HepG2 (cell line): ENCODE measurements around the gene DNAJC11. TPM values are rescaled to one million over a fixed set of nuclear protein-coding genes. Genes with fewer than 3 reads are reported as not detected.

Experiments used
- ATF1 ChIP-seq: IDR thresholded peaks from 2 replicates; pipeline ENCODE4 v1.6.1; 2016; ENCODE audit warnings: mild to moderate bottlenecking, control low read depth
- NR1H2 ChIP-seq: sonication (generic); formaldehyde crosslinking; IDR thresholded peaks from 2 replicates; pipeline ENCODE4 v1.8.1; 2022; ENCODE audit warnings: low read depth, missing genetic modification reagents, borderline replicate concordance
- RXRA ChIP-seq: sonication (generic); formaldehyde crosslinking; IDR thresholded peaks from 2 replicates; pipeline ENCODE4 v1.5.1; 2020; ENCODE audit warnings: missing genetic modification reagents
- SMARCE1 ChIP-seq: fragments of 450-650 bp; IDR thresholded peaks from 2 replicates; pipeline ENCODE4 v1.6.1; 2017; ENCODE audit warnings: borderline replicate concordance
- U2AF1 ChIP-seq: fragments of 200-400 bp; formaldehyde crosslinking; optimal IDR thresholded peaks from 2 replicates; pipeline ENCODE3; 2017; ENCODE audit warnings: mild to moderate bottlenecking, low read depth, low read length
- XBP1 ChIP-seq: sonication (generic); formaldehyde crosslinking; IDR thresholded peaks from 2 replicates; pipeline ENCODE4 v1.5.0; 2020; ENCODE audit warnings: missing genetic modification reagents
- ZNF251 ChIP-seq: sonication (generic); formaldehyde crosslinking; IDR thresholded peaks from 2 replicates; pipeline ENCODE4 v1.9.0; 2021; ENCODE audit warnings: mild to moderate bottlenecking, missing genetic modification reagents
- ZNF296 ChIP-seq: sonication (generic); formaldehyde crosslinking; conservative IDR thresholded peaks from 2 replicates; pipeline ENCODE4 v1.5.0; 2020; ENCODE audit warnings: mild to moderate bottlenecking, missing genetic modification reagents
- ZNF3 ChIP-seq: IDR thresholded peaks from 2 replicates; pipeline ENCODE4 v1.7.0; 2017; ENCODE audit warnings: inconsistent platforms
- ZNF432 ChIP-seq: sonication (generic); formaldehyde crosslinking; IDR thresholded peaks from 2 replicates; pipeline ENCODE4 v1.5.0; 2020; ENCODE audit warnings: missing genetic modification reagents, mild to moderate bottlenecking, borderline replicate concordance
- polyA plus RNA-seq, 8 experiments: library from polyadenylated mRNA; depleted of rRNA in 3 of 8; stranded (reverse) in 7 of 8; unstranded in 1 of 8; fragments of >200 nt; fragmentation: Illumina TruSeq in 4 of 8; extraction: Trizol in 4 of 8; gene quantifications; 2 replicates each; pipeline versions ENCODE4 v1.2.1 to v1.2.3, GENCODE V29; 2011 to 2016; ENCODE audit warnings: low read depth in 4 of 8, missing spikeins in 1 of 8, mixed read lengths in 1 of 8; ENCODE audit not compliant: insufficient read depth in 1 of 8
- total RNA-seq, 5 experiments: library from RNA; depleted of rRNA; stranded (reverse); fragments of >200 nt; fragmentation: Illumina TruSeq; extraction: Trizol; gene quantifications; 2 replicates each; pipeline ENCODE4 v1.2.3, GENCODE V29; 2016; ENCODE audit warnings: low read depth in 1 of 5
- TF ChIP-seq, protein P1 (sequence below): sonication (generic); formaldehyde crosslinking; IDR thresholded peaks from 2 replicates; pipeline ENCODE4 v1.5.0; 2020; ENCODE audit warnings: missing genetic modification reagents
- TF ChIP-seq, protein P2 (sequence below): sonication (generic); formaldehyde crosslinking; IDR thresholded peaks from 2 replicates; pipeline ENCODE4 v1.8.0; 2022; ENCODE audit warnings: mild to moderate bottlenecking, missing genetic modification reagents; ENCODE audit not compliant: insufficient replicate concordance
- TF ChIP-seq, protein P3 (sequence below): sonication (generic); formaldehyde crosslinking; IDR thresholded peaks from 2 replicates; pipeline ENCODE4 v1.5.0; 2020; ENCODE audit warnings: missing genetic modification reagents
- TF ChIP-seq, protein P4 (sequence below): sonication (generic); formaldehyde crosslinking; IDR thresholded peaks from 2 replicates; pipeline ENCODE4 v1.4.0; 2020; ENCODE audit warnings: missing genetic modification reagents, borderline replicate concordance
- TF ChIP-seq, protein P5 (sequence below): sonication (generic); formaldehyde crosslinking; IDR thresholded peaks from 2 replicates; pipeline ENCODE4 v1.4.0; 2020; ENCODE audit warnings: missing genetic modification reagents

The DNAJC11 gene
- total and polyA plus RNA-seq, 2 of the 13 experiments (the other 11 are each of a cell fraction or from before 2014, with no cell fraction given): 25.1 to 47.6 TPM

DNA sequence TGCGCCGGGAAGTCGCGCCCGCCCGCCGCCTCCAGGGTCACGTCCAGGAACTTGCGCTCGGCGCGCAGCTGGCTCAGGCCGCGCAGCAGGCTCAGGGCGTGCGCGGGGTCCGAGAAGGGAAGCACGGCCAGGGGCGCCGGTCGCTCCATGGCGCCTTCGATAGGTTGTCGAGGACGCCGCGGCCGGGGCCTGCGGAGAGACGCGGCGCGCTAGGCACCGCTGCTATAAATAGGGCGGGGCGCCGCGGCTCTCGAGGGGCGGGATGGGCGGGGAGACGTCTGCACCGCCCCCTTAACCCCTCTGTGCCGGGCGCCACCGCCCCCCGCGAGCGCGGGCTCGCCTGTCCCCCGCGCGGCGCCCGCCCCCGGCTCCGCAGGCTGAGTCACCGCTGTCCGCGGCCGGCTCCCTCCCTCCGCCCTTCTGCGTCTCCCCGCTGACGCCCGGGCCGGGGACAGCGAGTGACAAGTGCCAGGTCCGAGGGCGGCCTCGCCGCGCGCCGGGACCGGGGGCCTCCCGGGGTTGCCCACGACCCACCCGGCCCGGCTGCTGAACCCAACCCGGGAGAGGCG, 98.9 kb downstream of the DNAJC11 start, which contains the start of gene KLHL21 (continued):
- TF ChIP-seq ZNF251 (CRISPR knock-in tag) (no peak), ZNF432 (CRISPR knock-in tag) (no peak), SMARCE1 (no peak), XBP1 (CRISPR knock-in tag) (no peak), ZNF296 (CRISPR knock-in tag) (no peak), RXRA (CRISPR knock-in tag) (no peak), U2AF1 (no peak), ZNF3 (CRISPR knock-in tag) (no peak), ATF1 (CRISPR knock-in tag) (no peak), NR1H2 (CRISPR knock-in tag) (no peak; the same call in 1 of the 2 replicates)
- TF ChIP-seq, protein P1, sequence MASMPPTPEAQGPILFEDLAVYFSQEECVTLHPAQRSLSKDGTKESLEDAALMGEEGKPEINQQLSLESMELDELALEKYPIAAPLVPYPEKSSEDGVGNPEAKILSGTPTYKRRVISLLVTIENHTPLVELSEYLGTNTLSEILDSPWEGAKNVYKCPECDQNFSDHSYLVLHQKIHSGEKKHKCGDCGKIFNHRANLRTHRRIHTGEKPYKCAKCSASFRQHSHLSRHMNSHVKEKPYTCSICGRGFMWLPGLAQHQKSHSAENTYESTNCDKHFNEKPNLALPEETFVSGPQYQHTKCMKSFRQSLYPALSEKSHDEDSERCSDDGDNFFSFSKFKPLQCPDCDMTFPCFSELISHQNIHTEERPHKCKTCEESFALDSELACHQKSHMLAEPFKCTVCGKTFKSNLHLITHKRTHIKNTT: no peak
- TF ChIP-seq, protein P2, sequence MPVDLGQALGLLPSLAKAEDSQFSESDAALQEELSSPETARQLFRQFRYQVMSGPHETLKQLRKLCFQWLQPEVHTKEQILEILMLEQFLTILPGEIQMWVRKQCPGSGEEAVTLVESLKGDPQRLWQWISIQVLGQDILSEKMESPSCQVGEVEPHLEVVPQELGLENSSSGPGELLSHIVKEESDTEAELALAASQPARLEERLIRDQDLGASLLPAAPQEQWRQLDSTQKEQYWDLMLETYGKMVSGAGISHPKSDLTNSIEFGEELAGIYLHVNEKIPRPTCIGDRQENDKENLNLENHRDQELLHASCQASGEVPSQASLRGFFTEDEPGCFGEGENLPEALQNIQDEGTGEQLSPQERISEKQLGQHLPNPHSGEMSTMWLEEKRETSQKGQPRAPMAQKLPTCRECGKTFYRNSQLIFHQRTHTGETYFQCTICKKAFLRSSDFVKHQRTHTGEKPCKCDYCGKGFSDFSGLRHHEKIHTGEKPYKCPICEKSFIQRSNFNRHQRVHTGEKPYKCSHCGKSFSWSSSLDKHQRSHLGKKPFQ (CRISPR knock-in tag): peak; percentile 46
- TF ChIP-seq, protein P3, sequence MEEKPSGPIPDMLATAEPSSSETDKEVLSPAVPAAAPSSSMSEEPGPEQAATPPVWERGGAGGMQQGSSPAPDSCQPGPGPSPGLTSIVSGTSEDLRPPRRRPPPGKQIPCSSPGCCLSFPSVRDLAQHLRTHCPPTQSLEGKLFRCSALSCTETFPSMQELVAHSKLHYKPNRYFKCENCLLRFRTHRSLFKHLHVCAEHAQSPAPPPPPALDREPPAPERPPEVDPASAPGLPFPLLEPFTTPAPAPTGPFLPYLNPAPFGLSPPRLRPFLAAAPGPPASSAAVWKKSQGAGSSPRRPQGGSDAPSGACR (CRISPR knock-in tag): no peak
- TF ChIP-seq, protein P4, sequence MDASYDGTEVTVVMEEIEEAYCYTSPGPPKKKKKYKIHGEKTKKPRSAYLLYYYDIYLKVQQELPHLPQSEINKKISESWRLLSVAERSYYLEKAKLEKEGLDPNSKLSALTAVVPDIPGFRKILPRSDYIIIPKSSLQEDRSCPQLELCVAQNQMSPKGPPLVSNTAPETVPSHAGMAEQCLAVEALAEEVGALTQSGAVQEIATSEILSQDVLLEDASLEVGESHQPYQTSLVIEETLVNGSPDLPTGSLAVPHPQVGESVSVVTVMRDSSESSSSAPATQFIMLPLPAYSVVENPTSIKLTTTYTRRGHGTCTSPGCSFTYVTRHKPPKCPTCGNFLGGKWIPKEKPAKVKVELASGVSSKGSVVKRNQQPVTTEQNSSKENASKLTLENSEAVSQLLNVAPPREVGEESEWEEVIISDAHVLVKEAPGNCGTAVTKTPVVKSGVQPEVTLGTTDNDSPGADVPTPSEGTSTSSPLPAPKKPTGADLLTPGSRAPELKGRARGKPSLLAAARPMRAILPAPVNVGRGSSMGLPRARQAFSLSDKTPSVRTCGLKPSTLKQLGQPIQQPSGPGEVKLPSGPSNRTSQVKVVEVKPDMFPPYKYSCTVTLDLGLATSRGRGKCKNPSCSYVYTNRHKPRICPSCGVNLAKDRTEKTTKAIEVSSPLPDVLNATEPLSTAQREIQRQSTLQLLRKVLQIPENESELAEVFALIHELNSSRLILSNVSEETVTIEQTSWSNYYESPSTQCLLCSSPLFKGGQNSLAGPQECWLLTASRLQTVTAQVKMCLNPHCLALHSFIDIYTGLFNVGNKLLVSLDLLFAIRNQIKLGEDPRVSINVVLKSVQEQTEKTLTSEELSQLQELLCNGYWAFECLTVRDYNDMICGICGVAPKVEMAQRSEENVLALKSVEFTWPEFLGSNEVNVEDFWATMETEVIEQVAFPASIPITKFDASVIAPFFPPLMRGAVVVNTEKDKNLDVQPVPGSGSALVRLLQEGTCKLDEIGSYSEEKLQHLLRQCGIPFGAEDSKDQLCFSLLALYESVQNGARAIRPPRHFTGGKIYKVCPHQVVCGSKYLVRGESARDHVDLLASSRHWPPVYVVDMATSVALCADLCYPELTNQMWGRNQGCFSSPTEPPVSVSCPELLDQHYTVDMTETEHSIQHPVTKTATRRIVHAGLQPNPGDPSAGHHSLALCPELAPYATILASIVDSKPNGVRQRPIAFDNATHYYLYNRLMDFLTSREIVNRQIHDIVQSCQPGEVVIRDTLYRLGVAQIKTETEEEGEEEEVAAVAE (CRISPR knock-in tag): no peak
- TF ChIP-seq, protein P5, sequence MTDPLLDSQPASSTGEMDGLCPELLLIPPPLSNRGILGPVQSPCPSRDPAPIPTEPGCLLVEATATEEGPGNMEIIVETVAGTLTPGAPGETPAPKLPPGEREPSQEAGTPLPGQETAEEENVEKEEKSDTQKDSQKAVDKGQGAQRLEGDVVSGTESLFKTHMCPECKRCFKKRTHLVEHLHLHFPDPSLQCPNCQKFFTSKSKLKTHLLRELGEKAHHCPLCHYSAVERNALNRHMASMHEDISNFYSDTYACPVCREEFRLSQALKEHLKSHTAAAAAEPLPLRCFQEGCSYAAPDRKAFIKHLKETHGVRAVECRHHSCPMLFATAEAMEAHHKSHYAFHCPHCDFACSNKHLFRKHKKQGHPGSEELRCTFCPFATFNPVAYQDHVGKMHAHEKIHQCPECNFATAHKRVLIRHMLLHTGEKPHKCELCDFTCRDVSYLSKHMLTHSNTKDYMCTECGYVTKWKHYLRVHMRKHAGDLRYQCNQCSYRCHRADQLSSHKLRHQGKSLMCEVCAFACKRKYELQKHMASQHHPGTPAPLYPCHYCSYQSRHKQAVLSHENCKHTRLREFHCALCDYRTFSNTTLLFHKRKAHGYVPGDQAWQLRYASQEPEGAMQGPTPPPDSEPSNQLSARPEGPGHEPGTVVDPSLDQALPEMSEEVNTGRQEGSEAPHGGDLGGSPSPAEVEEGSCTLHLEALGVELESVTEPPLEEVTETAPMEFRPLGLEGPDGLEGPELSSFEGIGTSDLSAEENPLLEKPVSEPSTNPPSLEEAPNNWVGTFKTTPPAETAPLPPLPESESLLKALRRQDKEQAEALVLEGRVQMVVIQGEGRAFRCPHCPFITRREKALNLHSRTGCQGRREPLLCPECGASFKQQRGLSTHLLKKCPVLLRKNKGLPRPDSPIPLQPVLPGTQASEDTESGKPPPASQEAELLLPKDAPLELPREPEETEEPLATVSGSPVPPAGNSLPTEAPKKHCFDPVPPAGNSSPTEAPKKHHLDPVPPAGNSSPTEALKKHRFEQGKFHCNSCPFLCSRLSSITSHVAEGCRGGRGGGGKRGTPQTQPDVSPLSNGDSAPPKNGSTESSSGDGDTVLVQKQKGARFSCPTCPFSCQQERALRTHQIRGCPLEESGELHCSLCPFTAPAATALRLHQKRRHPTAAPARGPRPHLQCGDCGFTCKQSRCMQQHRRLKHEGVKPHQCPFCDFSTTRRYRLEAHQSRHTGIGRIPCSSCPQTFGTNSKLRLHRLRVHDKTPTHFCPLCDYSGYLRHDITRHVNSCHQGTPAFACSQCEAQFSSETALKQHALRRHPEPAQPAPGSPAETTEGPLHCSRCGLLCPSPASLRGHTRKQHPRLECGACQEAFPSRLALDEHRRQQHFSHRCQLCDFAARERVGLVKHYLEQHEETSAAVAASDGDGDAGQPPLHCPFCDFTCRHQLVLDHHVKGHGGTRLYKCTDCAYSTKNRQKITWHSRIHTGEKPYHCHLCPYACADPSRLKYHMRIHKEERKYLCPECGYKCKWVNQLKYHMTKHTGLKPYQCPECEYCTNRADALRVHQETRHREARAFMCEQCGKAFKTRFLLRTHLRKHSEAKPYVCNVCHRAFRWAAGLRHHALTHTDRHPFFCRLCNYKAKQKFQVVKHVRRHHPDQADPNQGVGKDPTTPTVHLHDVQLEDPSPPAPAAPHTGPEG (CRISPR knock-in tag): peak; percentile 72
